HEK293 (cell line): ENCODE results near the gene NDUFB10.

Source experiments
- CTCF ChIP-seq: fragments of 450-650 bp; formaldehyde crosslinking; IDR thresholded peaks from 2 replicates; pipeline ENCODE4 v1.5.1; 2016; ENCODE audit warnings: missing biosample characterization, missing genetic modification characterization
- HOXC10 ChIP-seq: sonication (generic); formaldehyde crosslinking; IDR thresholded peaks from 2 replicates; pipeline ENCODE4 v1.8.1; 2023; ENCODE audit warnings: mild to moderate bottlenecking, missing genetic modification reagents
- ZNF138 ChIP-seq: fragments of 450-650 bp; formaldehyde crosslinking; IDR thresholded peaks from 2 replicates; pipeline ENCODE4 v1.5.1; 2016; ENCODE audit warnings: missing biosample characterization, missing genetic modification characterization, borderline replicate concordance

- TF ChIP-seq CTCF (tag by site-specific recombination) (no peak), HOXC10 (CRISPR knock-in tag) (no peak), ZNF138 (tag by site-specific recombination) (no peak)
Observed at GRCh38 chr16:2007081-2007836, 47.9 kb downstream of the NDUFB10 start.
